Glomerular visceral epithelial cell (primary cell): Measurements from ENCODE around the gene LGMN.
"Not testable (repeated sequence)": the region's sequence is repeated elsewhere in the genome, so short reads cannot be mapped to it uniquely, and the experiment has no call there.

Experiments used
- DNase-seq: peaks from one replicate; pipeline ENCODE4 v3.0.0-alpha.2; 2016; ENCODE audit errors: extremely low spot score

The LGMN gene

GRCh38 chr14:92748259-92749016 lies at the start of gene LGMN:
Gene LGMN (minus strand): TSS chr14:92748627. CDS start chr14:92732786, 15,841 bp downstream.
- peak; percentile 92 for DNase-seq

- no peak for DNase-seq
These were observed 46.5 kb upstream of the LGMN start for GRCh38 chr14:92794961-92795360.

- DNase-seq: no peak
These were observed 46.1 kb upstream of the LGMN start for GRCh38 chr14:92794547-92794941.

- DNase-seq: peak; percentile 98
These were observed 45.5 kb upstream of the LGMN start, which contains the start of gene GOLGA5 for GRCh38 chr14:92793709-92794546. Gene GOLGA5 (plus strand): TSS chr14:92794305. CDS start chr14:92797438, 3,133 bp downstream.

- no peak for DNase-seq
These were observed 44.5 kb upstream of the LGMN start for GRCh38 chr14:92792885-92793284.

GRCh38 chr14:92789457-92790089 lies 41.1 kb upstream of the LGMN start:
- no peak for DNase-seq

- no peak for DNase-seq
These were observed 39.1 kb upstream of the LGMN start for GRCh38 chr14:92787554-92787953.

GRCh38 chr14:92786427-92786756 lies 38.0 kb upstream of the LGMN start:
- DNase-seq: no peak

GRCh38 chr14:92785667-92786426 lies 37.4 kb upstream of the LGMN start:
- DNase-seq: peak; percentile 58

GRCh38 chr14:92783813-92784431 lies 35.5 kb upstream of the LGMN start:
- peak; percentile 63 for DNase-seq

GRCh38 chr14:92781350-92781749 lies 32.9 kb upstream of the LGMN start:
- no peak for DNase-seq

- peak; percentile 72 for DNase-seq
These were observed 32.2 kb upstream of the LGMN start for GRCh38 chr14:92780444-92781232.

GRCh38 chr14:92778868-92779565 lies 30.6 kb upstream of the LGMN start:
- not testable (repeated sequence) for DNase-seq

- peak; percentile 73 for DNase-seq
These were observed 26.9 kb upstream of the LGMN start for GRCh38 chr14:92775292-92775691.

- no peak for DNase-seq
These were observed 26.1 kb upstream of the LGMN start for GRCh38 chr14:92774572-92774971.

- no peak for DNase-seq
These were observed 22.1 kb upstream of the LGMN start for GRCh38 chr14:92770484-92770883.

GRCh38 chr14:92768795-92769194 lies 20.4 kb upstream of the LGMN start:
- no peak for DNase-seq

- DNase-seq: peak; percentile 81
These were observed 19.8 kb upstream of the LGMN start for GRCh38 chr14:92768236-92768635.

- DNase-seq: not testable (repeated sequence)
These were observed 15.5 kb upstream of the LGMN start for GRCh38 chr14:92763666-92764631.
